LoVo (cell line): ENCODE data around the gene TPSG1.
"Not testable (repeated sequence)": the region's sequence is repeated elsewhere in the genome, so short reads cannot be mapped to it uniquely, and the experiment has no call there.

Source experiments
- DNase-seq: peaks from one replicate; pipeline ENCODE4 v3.0.0-alpha.2; 2016; ENCODE audit warnings: low spot score

TPSG1 gene

GRCh38 chr16:1225051-1225451, at the start of gene TPSG1:
TPSG1 (minus strand) TSS chr16:1225268; CDS start chr16:1225252, 16 bp downstream.
- DNase-seq, result no peak

- DNase-seq, result no peak
Measured at GRCh38 chr16:1274767-1275166, 49.7 kb upstream of the TPSG1 start.

GRCh38 chr16:1273816-1274215, 48.7 kb upstream of the TPSG1 start:
- DNase-seq, result no peak

GRCh38 chr16:1272453-1273198, 47.6 kb upstream of the TPSG1 start:
- no peak for DNase-seq

- peak; percentile 29 for DNase-seq
Measured at GRCh38 chr16:1271724-1272413, 46.8 kb upstream of the TPSG1 start.

GRCh38 chr16:1271380-1271723, 46.3 kb upstream of the TPSG1 start:
- no peak for DNase-seq

GRCh38 chr16:1269418-1269817, 44.4 kb upstream of the TPSG1 start:
- not testable (repeated sequence) for DNase-seq

GRCh38 chr16:1265826-1266225, 40.8 kb upstream of the TPSG1 start:
- DNase-seq, result no peak

GRCh38 chr16:1265090-1265630, 40.1 kb upstream of the TPSG1 start:
- DNase-seq, result no peak

- no peak for DNase-seq
Measured at GRCh38 chr16:1264345-1265089, 39.4 kb upstream of the TPSG1 start.

- no peak for DNase-seq
Measured at GRCh38 chr16:1263591-1264344, 38.7 kb upstream of the TPSG1 start.

GRCh38 chr16:1262846-1263221, 37.8 kb upstream of the TPSG1 start:
- DNase-seq, result no peak

- no peak for DNase-seq
Measured at GRCh38 chr16:1262210-1262845, 37.3 kb upstream of the TPSG1 start.

GRCh38 chr16:1261131-1261892, 36.2 kb upstream of the TPSG1 start:
- DNase-seq, result no peak

- DNase-seq, result no peak
Measured at GRCh38 chr16:1260101-1260680, 35.1 kb upstream of the TPSG1 start.

GRCh38 chr16:1259760-1260068, 34.6 kb upstream of the TPSG1 start:
- no peak for DNase-seq

GRCh38 chr16:1258906-1259759, 34.1 kb upstream of the TPSG1 start:
- DNase-seq, result no peak

- DNase-seq, result peak; percentile 11
Measured at GRCh38 chr16:1258225-1258600, 33.1 kb upstream of the TPSG1 start.

- no peak for DNase-seq
Measured at GRCh38 chr16:1257561-1258224, 32.6 kb upstream of the TPSG1 start.
